Hematopoietic multipotent progenitor cell (in vitro differentiated cells): ENCODE data around the gene HSD3B1. TPM values are rescaled to one million over a fixed set of nuclear protein-coding genes. Genes with fewer than 3 reads are reported as not detected.

Source experiments
- DNase-seq, 3 donors: peaks; one replicate each; pipeline ENCODE4 v3.0.0-alpha.2; 2011 to 2015; ENCODE audit warnings: low read depth in 2 of 3, low spot score in 2 of 3
- total RNA-seq: library from RNA; depleted of rRNA; stranded (reverse); fragments of >200 nt; gene quantifications from one replicate; pipeline ENCODE4 v1.2.3, GENCODE V29; 2012

The HSD3B1 gene
- not detected for total RNA-seq

- no peak for DNase-seq
These were observed at the start of gene HSD3B1 for GRCh38 chr1:119506941-119507340. HSD3B1 (plus strand) TSS chr1:119507210; CDS start chr1:119507477, 267 bp downstream.

DNA sequence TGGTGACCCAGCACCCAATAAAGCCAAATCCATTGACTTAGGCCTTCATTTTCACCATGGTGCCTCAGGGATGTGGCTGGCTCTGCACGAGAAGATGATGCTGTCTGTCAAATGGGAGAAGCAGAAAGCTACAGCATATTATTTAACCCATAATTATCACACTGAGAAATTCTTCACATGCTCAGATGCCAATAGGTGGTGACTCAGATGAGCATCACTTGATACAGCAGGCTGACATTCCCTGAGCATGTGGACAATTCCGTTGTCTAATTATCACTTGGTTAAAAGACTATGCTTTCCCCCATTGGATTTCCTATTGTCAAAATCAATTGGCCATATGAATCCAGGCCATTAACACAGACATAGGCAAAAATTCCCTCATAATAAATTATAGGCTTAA, 44.0 kb upstream of the HSD3B1 start:
- DNase-seq = no peak

DNA sequence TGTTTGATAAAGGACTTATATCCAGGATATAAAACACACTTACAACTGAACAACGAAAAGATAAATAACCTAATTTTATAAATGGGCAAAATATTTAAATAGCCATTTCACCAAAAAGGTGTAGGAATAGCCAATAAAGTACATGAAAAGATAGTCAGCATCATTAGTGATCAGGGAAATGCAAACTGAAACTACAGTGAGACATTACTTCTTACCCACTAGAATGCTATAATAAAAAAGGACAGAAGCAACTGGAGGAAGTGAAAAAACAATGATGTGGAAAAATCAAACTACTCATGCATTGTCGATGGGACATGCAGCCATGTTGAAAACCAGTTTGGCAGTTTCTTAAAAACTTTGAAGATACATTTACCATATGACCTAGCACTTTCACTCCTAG, 43.4 kb upstream of the HSD3B1 start:
- DNase-seq = no peak

DNA sequence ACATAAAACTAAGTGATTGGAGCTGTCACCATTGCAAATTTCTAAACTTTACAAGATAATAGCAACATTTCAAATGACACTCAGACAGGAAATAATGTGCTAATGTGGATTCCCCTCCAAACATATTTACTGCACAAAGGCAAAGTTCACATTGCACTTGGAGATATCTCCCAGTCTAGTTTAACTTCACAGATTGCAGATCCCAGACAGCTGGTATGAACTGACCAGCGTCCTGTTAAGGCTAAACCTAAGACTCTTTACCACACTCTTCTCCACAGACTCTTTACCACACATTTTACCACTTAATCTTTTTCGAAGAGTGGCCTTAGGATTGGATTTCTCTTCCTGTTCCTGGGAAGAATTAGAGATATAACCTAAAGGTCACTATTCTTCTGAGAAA, 40.6 kb upstream of the HSD3B1 start:
- DNase-seq = no peak

DNA sequence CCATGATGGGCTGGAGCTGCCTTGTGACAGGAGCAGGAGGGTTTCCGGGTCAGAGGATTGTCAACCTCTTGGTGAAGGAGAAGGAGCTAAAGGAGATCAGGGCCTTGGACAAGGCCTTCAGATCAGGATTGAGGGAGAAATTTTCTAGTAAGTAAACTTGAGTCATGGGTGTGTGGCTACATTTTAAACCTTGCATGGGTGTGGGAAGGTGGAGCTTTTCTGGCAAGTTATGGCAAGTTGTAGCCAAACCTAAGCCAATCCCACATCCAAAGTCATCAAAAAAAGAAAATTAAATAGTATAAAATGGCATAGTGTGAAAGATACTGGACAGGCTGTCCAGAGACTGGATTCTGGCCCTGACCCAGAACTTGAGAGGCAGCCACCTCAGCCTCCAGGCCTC, 39.8 kb upstream of the HSD3B1 start:
- no peak for DNase-seq

DNA sequence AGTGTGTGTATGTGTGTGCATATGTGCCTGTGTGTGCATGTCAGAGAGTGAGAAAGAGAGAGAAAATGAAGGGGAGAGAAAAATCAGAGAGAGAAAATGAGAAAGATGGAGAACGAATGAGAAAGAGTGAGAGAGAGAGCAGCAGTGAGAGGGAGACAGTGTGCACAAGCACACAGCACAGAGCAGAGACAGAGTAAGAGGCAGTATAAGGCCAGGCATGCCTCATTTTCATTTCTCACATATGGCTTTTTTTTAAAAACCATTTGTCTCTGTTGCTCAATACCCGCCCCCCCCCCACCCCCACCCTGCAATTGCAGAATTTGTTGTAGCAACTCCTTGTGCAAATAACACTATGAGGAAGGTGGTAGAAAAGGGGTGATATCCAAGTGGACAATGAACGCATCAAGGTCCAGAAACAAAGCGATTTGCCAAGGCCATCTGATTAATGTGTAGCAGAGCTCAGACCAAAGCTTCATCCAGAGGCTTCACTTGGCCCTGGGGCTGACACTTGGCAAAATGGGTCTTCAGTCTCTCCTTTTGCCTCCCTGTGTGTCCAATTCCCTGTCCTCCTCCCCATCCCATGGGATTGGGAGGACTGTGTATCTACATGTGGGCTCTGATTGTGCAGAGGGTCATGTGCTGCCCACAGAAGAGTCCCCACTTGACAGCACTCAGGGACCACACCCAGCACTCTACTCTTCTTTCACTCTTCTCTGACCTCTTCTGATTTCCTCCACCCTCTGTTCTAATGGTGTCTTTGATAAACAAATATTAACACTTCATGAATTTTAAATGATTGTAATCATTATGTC, 38.9 kb upstream of the HSD3B1 start:
- no peak for DNase-seq

DNA sequence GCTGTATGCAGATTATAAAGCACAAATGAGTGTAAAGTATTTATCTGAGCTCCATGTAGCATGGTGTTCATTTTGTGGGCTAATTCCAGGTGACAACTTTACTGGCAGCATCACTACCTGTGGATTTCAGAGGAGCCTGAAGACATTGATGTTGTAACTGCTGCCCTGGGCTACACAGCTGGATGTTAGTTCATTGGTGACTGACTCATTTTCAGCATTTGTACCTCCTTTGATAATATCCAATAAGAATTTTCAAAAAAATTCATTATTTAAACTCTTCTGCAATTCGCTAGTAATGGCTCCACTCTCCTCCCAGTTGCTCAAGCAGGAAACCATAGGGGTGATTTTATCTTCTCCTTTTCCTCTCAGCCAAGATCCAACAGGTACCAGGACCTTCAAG, 37.3 kb upstream of the HSD3B1 start:
- no peak for DNase-seq

- DNase-seq = no peak
These were observed 36.6 kb upstream of the HSD3B1 start for GRCh38 chr1:119470377-119470776.

- no peak for DNase-seq
These were observed 36.1 kb upstream of the HSD3B1 start for GRCh38 chr1:119470958-119471357.

DNA sequence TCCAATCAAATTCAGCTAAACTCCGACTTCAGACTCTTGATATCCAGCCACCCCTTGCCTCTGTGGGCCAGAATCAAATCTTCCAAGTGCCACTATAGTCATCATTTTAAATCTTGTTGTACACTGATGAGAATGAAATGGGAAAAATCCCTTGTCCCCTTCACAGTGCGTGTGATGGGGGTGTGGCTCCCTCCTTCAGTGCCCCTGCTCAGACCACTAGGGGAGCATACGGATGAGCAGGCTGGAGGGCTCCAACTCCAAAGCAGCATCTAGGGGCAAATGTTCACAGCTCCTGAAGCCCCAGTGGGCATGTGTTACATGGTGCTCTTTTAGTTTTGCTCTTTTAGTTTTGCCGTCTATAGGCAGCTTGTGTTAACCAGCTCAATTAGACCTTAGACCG, 35.4 kb upstream of the HSD3B1 start:
- no peak for DNase-seq

- DNase-seq = no peak
These were observed 34.8 kb upstream of the HSD3B1 start for GRCh38 chr1:119472080-119472818.

DNA sequence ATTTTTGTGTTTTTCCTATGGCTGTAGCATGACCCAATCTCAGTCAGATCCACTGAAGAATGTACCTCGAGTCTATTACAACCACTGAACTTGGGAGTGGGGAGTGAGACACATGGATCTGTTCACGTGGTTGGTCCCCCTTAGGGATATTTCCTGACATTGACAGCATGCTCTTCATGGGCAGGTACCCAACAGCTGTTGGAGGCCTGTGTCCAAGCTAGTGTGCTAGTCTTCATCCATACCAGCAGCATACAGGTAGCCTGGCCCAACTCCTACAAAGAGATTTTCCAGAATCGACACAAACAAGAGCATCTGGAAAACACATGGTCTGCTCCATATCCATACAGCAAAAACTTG, 34.2 kb upstream of the HSD3B1 start:
- DNase-seq = no peak

GRCh38 chr1:119475866-119476439, 31.1 kb upstream of the HSD3B1 start:
- DNase-seq = peak in 2 of 3 donors; percentile 19 to 62

DNA sequence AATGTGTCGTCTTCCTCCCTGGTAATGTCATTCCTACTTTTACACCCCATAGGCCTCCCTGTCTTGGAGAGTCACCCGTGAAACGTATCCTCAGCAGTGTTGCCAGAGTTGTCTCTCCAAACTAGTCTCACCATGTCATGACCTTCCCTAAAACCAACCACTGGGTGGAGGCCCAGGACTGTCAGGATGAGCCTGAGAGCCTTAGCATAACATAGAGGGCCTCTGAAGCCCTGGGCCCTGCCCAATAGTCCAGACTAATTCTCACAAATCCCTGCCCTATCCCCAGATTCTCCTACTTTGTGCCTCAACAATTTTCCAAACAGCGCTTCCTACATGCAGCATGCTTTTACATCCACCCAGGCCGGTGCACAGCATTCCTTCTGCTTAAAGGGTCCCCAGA, 29.3 kb upstream of the HSD3B1 start:
- no peak for DNase-seq

DNA sequence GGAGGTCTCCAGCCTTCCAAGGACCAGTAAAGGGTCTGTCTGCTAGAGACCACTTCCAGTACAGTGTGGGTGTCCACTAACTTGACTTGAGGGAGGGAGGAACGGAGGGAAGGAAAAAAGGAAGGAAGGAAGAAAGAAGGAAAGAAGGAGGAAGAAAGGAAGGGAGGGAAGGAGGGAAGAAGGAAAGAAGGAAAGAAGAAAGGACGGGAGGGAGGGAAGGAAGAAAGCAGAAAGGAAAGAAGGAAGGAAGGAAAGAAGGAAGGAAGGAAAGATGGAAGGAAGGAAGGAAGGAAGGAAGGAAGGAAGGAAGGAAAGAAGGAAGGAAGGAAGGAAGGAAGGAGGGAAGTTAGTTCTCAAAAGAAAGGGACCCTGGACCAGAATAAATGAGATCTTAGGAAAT, 26.8 kb upstream of the HSD3B1 start:
- no peak for DNase-seq

DNA sequence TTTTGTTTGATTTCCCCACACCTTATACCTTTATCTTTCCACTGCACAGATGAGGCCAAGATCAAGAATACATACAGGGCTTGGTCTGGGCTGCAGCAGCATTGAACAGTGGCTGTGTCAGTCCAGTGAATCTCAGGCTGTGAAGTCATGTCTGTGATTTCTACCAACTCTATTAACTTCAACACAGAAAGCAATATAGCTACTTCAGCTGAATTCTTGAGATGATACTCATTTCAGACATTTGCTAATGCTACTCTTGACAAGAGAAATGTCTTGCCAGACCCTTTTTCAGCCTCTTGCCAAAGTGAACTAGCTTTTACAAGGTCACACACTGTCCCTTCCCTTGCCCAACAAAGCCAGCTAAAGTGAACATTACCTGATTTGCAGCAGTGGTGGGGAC, 25.1 kb upstream of the HSD3B1 start:
- no peak for DNase-seq

DNA sequence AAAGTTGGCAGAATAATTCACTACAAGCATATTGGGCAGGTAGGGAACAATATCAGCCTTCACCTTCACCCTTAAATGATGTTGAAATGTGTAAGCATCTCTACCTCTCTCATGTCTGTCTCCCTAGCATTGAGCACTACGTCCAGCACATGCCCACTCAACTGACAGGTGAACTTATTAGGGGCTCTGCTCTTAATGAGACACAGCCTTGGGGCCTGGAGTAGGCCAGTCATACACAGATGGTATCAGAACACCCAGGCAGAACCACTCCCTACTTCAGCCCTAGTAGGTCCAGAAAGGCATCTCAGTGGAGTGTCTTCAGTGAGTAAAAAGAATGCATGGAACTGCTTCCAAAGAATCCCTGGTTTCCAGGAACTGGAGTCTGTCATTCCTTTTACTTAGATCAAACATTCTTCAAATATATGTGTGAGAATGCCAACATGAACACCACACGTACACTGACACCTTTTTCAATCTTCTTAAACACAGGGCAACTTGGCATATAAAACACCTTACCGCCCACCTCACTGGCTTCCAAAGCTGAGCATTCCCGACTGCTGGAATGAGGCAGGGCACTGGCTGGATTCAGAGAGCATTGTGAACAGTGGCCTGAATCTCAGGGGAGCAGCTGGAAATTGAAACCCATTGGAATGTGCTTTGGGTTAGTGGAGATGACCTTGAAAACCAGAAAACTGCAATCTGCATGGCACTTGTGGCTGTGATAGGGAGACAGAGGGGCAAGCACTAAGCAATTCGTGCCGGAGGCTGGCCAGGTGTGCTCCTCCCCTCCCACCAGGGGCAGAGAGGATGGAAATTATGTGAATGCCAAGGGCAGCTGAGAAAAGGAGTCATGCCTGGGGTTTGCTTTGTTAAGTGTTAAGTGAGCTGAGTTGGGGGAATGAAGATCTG, 24.2 kb upstream of the HSD3B1 start:
- DNase-seq = no peak

GRCh38 chr1:119483441-119484200, 23.4 kb upstream of the HSD3B1 start:
- DNase-seq = no peak

GRCh38 chr1:119485201-119485600, 21.8 kb upstream of the HSD3B1 start:
- no peak for DNase-seq

GRCh38 chr1:119488216-119488615, 18.8 kb upstream of the HSD3B1 start:
- no peak for DNase-seq
